ENCODE data around the gene PWWP2B.

Gene PWWP2B

DNA sequence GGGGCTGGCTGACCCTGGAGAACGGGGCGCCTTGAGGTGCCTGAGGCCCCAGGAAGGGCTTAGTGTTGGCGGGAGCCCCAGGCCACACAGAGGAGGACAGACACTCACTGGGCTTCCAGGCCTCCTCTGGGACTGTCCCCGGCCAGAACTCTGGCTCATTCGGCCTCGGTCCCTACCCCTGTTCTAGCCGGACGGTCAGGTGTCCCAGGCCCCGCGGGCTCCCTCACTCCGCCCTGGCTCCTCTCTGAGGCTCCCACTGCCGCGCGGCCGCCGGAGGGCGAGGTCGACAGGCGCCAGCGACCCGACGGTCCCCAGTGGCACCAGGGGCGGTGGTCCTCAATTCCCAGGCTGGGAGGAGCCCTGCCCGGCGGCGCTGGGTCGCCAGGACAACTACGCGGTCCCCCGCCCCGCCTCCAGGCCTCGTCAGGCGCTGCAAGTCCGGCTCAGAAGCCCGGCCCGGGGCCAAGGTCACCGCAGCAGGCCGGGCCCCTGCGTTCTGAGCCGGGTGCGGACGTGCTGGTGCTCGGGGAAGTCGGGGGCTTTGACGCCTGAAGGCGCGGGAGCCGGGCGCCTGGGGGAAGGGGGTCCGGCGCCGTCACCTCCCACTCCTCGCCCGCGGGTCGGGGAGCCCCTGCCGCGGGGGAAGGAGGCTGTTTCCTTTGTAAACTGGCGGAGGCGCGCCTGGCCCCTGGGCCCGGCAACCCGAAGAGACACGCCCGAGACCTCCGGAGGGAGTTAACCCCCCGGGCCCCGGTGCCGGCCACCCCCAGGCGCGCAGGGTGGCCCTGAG is 1.1 kb upstream of the PWWP2B start:
- peak; percentile 60 for DNase-seq

DNA sequence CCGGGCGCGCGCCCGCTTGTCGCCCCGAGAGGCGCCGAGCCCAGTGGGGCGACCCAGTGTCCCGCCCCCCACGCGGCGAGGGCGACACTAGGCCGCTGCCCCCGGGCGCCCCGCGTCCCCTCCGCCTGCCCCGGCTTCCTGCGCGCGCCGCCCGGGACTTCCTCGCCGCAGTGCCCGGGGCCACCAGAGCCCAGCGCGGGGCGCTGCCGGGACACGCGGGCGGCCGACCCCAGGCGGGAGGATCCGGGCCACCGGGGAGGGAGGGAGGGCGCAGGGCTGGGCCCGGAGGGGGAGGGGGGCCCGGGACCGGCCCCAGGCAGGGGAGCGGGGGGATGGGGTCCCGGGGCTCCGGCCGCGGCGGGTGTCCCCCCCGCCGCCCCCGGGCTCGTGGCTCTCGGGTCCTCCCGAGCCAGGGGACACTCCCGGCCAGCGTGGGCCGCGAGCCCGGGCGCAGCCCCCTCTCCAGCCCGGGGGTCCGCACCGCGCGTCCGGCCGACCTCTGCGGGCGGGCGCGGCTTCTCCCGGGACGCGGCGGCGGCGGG is 435 bp upstream of the PWWP2B start:
- DNase-seq, result peak; percentile 75

DNA sequence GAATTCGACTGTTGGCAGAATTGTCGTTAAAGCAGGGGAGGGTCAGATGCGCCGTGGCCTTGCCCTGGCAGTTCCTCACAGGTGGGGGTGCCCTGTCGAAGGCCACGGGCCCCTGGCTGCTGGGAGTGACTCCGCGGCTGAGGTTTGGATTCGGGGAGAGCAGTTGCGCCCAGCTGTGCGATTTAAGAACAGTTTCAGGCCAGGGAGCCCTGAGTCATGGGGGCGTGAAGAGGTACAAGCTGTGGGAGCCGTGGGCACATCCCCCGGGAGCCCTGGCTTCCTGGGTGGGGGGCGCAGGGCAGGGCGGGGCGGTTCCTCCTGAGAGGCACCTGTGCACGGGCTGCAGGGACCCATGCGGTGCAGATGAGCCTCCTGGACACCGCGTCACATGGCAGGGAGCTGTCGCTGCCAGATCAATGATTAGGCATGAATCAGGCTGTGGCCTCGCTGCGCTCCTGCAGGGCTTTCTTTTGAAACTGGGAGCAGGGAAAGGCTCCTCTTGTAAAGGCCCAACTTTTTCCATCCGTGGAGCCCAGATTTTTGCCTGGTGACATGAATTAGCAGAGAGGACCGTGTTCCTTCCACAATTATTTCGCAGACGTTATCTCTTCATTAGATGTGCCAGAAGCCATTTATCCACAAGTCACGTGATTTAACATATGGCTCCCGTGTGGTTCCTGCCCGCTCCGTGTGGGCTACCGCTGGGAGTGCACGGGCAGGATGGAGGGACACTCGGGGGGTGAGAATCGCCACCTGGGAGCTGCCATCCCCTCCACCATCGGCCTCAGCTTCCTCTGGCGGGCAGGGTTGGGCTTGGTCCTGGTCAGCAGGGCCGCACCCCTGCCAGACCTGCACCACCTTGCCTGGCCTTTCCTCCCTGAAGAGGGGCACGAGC is 918 bp downstream of the PWWP2B start:
- peak; percentile 53 for DNase-seq

DNA sequence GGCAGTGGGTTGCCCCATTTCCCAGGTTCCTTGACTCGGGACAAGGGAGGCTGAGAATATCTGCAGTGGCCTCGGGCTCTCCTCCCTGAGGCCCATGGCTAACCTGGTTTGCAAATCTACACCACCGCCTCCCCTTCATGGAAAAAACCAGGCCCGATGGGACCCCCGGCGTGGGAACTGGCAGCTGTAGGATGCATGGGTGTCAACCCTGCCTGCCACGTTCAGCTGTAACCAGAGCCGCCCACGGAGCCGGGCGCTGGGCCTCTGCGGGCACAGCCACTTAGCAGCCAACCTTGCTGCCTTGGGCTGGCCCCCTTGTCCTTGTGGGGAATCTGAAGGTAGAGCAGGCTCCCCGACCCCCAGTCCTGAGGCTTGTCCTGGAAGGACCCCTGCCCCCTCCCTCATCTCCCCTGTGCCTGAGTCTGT is 1.6 kb downstream of the PWWP2B start:
- no peak for DNase-seq

DNA sequence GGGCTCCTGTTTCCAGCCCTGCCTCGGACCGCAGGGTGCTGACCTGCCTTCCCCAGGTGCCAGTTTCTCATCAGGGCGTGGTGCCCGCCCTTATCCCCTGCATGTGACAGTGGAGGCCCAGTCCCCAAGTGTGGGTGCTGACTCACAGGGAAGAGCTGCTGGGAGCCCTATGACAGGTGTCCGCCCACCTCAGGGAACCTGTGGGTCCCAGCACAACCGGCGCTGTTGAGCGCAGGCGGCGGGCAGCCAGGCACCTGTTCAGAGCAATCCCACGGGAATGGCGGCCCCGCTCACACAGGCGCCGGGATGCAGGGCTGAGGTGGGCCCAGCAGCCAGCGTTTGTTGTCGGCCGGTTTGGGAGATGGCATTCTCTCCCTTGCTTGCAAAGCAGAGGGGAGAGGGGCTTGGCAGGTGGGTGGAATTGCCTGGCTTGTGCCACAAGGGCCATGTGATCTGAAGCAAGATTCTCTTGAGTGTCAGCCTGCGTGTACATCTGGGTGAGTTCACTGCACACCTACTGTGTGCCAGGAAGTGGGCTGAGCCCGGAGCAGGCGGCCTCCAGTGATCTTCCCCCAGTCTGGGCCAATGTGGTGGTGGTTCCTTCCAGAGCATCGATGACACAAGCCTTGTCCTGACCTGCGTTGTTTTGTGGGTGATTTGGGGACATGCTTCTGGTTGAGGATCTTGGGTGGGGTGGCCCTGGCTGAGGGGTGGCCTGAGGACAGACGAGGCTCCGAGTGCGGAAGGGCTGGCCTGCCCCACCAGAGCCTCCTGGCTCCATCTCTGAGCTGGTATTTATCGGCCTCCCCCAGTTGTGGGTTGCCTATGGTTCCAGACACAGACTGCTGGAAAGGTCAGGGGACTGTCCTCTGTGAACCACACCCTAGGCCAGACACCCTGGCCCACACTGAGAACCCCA is 2.4 kb downstream of the PWWP2B start:
- DNase-seq, result no peak

DNA sequence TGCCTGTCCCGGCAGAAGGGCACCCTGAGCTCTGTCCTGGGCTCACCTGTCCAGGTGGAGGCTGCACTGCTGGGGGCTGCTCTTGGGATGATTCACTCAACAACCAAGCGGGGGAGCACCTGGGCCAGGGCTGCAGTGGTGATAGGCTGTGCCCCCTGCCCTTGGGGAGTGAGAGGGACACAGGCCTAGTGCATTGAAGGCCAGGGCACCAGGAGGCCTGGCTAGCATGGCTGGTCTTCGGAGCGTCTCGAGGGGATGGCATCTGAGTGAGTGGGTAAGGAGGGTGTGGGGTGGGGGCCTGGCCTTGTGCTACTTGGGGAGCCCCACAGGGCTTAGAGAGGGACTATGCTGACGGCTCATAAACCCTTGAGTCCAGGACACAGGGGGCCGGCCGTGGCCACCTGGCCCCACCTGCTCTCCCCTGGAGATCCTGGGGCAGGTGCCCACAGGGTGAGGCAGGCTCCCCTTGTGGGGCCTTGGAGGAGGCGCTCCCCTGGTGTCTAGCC is 3.1 kb downstream of the PWWP2B start:
- DNase-seq, result no peak

DNA sequence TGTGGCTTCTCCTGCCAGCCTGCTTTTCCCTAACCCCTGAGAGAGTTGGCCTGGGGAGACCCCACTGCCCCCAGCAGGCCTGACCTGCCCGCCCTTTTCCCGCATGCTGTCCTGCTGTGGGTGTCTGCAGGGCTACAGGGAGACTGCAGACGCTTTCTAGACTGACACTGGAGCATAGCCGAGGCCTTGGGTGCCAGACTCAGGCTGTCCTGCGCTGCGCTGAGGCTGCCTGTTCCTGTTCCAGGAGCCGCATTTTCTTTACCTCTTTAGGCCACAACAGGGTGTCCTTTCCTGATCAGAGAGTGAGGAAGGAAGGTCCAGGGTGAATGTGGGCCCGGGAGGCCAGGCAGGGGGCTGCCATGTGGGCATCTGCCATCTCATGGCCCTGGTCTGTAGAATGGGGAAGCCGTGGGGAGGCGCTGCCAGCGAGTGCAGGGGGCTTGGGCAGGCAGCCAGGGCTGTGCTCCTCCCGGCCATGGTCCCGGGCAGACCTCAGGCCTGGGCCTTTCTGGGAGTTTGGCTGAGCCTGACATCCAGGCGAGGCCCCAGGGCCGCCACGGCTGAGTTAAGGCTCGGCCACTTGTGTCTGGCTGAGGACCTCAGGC is 3.6 kb downstream of the PWWP2B start:
- DNase-seq, result no peak

DNA sequence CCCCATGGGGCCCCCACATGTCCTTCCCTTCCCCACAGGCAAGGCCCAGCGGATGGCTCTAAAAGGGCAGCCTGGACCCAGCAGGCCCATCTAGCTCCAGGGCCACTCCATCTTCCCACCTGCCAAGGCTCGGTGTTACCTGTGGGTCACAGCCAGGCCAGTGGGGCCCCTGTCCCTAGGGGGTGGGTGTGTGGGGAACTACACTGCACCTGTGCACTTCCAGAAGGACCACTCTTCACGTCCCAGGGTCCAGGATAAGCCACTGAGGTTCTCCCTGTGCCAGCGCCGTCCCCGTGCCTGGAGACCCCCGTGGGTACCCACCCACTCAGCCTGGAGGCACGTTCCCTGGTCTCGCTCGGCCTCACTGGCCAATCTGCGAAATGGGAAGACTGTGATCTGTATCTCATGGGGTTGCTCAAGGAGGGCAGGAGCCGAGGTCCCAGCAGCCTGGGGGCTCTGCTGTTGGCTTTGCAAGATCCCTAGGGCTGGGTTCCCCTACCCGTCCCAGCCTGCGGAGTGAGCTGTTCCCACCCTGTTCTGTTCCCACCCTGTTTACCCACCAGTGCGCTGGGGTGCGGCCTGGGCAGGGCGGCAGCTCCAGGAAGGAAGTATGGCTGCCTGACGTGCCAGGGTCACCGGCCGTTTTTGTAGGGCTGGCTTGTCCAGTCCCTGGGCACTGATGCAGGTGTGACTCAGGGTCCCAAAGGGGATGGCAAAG is 4.6 kb downstream of the PWWP2B start:
- no peak for DNase-seq

DNA sequence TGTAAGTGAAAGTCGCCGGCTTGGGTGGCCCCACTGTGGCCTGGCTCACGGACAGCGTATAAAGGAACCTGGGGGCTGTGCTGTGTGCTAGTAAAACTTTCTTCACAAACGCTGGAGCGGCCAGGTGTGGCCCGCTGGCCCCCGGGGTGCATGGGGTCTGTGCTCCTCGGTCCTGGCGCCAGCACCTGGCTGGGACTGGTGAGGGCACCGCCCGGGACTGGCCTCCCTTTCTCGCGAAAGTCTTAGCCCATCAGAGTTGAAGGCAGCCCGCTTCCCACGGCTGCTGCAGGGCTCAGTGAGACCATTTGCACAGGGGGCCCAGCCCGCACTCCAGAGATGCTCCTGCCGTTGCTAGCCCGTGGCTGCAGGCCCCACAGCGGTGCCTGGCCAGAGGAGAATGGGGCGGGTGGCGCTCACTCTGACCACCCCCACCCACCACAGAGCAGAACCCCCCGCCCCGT is 5.8 kb downstream of the PWWP2B start:
- no peak for DNase-seq

DNA sequence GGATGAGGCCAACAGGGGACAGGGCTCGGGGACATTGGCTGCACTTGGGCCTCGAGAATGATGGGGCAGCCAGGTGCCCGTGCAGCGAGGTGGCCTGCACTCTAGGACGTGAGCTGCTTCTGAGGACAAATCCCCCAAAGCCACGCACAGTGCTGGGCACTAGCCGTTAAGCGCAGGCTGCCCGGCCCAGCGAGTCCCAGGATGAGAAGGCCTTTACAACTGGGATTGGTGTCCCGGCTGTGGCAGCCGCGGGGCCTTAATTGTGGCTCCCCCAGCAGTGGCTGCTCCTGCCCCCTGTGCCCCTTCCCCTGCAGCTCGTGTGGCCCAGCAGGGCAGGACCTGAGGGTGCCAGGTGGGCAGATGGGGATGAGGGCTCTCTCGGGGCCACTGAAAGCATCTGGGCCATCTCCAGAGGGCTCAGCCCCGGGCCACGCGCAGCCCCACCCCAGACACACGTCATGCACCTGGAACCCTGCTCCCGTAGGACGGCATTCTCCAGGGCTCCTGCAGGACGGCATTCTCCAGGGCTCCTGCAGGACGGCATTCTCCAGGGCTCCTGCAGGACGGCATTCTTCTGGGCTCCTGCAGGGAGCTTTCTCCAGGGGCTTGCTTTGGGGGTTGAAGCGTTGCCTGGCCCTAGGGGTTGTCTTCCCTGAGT is 6.6 kb downstream of the PWWP2B start:
- DNase-seq, result no peak

DNA sequence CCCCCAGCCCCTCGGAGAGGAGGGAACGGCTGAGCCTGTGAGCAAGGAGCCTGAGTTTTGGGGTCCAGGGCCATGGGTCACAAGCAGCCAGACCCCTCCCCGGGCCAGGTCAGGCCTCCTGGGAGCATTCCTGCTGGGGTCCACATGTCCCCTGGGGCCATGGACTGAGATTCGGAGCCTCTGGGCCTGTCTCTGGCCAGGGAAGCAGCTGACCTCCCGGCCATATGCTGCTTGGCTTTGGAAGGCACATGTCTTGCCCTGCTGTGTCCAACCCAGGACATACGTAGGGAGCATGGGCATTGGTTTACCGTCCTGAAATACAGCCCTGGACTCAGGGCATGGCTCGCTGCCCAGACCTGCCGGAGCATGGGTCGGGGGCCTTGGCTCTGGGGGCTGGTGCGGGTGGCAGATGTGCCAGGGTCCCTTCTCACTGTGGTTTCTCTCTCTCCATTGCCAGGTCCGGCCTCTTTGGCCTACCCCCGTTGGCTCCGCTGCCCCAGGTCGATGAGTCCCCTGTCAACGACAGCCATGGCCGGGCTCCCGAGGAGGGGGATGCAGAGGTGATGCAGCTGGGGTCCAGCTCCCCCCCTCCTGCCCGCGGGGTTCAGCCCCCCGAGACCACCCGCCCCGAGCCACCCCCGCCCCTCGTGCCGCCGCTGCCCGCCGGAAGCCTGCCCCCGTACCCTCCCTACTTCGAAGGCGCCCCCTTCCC is 7.3 kb downstream of the PWWP2B start:
- no peak for DNase-seq

DNA sequence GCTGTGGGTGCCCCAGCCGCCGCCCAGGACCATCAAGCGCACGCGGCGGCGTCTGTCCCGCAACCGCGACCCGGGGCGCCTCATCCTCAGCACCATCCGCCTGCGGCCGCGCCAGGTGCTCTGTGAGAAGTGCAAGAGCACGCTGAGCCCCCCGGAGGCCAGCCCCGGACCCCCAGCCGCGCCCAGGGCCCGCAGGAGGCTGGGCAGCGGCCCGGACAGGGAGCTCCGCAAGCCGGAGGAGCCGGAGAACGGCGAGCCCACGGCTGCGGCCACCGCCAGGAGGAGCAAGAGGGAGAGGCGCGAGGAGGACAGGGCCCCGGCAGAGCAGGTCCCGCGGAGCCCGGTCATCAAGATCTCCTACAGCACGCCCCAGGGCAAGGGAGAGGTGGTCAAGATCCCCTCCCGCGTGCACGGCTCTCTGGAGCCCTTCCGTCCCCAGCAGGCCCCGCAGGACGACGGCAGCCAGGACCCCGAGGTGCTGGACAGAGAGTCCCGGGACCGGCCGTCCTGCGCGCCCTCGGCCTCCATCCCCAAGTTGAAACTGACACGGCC is 8.0 kb downstream of the PWWP2B start:
- no peak for DNase-seq

DNA sequence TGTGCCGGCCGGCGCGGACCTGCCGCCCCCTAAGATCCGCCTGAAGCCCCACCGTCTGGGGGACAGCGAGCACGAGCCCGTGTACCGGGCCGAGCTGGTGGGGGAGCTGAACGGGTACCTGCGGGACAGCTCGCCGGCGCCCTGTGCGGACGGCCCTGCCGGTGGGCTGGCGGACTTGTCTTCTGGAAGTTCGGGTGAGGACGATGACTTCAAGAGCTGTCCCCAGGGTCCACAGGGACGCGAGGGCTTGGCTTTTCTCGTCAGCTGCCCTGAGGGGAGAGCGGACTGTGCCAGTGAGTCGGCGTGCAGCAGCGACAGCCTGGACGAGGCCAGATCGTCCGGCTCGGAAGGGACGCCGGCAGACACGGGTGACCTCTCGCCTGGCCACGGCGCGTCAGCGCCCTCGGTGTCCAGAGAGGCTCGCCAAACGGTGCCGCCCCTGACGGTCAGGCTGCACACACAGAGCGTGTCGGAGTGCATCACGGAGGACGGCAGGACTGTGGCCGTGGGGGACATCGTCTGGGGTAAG is 8.5 kb downstream of the PWWP2B start:
- DNase-seq, result no peak

DNA sequence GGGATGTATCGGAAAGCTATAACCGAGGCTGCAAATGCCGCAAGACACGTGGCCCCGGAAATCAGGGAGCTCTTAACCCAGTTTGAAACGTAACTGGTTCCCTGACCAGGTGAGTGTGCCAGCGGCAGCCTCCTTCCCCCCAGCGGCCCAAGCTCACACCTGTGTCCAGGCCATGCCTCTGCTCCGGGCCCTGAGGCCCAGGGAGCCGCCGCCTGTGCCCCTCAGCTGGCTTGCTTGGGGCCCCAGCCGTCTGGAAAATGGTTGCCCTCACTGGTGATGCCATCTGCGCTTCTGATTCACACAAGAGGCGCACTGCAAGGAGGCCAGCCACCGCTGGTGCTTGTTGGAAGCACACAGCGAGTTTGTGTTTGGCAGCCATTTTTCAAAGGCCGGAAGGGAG is 9.2 kb downstream of the PWWP2B start:
- DNase-seq, result no peak

DNA sequence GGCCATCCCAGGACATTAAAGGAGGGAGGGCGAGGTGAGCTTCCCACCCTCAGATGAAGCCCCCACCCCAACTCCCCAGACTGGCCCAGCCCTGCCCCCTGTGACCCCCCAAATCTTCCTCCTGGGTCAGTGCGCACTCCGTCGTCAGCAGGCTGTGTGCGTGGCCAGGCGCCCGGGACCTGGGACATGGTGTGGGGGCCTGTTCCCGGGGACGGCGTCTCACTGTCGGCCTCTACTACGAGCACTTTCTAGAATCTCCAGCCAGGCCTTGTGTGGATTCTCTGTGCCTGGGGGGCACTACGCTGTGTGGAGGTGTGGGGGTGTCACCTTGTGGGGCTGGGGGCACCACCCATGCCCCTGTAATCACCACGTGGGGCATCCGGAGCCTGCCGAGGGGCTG is 9.8 kb downstream of the PWWP2B start:
- no peak for DNase-seq

DNA sequence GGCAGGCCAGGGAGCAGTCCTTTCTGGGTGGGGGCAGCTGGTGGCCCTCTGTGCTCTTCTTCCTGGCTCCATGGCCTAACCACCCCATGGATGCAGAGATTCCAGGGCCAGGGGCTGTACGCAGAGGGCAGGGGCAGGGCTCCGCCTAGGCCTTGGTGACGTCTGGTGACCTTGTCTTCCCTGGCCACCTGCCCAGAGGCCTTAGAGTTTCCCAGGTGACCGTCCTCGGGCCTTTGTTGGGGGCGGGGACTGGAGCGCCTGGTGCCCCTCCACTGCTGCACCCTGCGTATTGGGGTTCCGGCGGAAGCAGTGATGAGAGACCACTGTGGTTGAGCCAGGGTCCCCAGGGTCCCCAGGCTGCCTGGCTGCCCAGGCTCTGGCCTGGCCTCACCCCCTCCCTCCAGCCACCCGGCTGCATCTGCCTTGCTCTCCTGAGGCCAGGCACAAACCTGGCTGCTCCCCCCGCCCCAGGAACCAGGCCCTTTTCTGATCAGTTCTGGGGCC is 10.3 kb downstream of the PWWP2B start:
- no peak for DNase-seq

DNA sequence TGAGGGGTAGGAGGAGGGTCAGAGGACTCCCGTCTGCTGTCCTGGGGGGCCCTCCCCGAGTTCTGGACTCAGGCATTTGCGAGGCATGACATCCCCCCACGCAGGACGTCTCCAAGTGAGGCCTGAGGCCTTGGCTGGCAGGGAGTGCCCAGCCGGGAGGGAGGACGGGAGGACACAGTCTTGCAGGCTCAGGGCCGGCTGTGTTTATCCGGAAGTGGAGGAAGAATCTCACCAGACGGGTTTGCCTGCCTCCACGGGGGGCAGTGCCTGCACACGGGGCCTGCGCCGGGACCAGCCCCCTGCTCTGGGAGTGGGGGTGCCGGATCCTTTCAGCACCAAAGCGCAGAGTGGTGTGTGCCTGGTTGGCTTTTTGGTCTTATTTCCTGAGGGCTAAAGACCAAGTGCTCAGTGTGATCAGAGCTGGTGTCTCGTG is 10.9 kb downstream of the PWWP2B start:
- DNase-seq, result no peak

DNA sequence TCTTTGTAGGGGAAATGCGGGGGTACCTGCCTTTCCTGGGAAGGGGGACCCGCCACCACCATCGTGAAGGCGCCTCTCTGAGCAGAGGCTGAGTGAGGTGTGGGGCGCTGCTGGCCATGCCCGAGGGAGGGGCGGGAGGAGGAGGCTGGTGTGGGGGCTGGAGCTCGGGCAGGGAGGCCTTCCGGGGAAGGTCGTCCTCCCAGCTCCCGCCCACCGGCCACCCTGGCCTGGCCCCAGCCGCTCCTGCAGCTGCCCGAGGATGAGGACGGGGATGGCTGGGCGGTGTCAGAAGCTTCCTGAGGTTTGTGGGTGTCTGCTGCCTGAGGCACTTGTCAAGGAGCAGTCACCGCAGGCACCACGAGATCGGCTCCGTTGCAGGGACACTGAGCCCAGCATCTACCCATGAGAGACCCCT is 11.4 kb downstream of the PWWP2B start:
- DNase-seq, result peak; percentile 27

All from CD4-positive, alpha-beta T cell treated with Interleukin-17A for 4 hours (primary cell).